GM12873 (cell line): ENCODE results near the gene DIDO1.

ENCODE experiments used
- CTCF ChIP-seq: IDR thresholded peaks from 2 replicates; pipeline ENCODE4 v1.5.1; 2012; ENCODE audit warnings: low read depth, mild to moderate bottlenecking, moderate library complexity, low read length, control low read depth; ENCODE audit not compliant: insufficient read depth; ENCODE audit errors: missing control alignments

The DIDO1 gene

GRCh38 chr20:62906647-62907375 is 19.5 kb downstream of the DIDO1 start:
- no peak for TF ChIP-seq CTCF

GRCh38 chr20:62906209-62906608 is 20.1 kb downstream of the DIDO1 start:
- TF ChIP-seq CTCF: no peak

- TF ChIP-seq CTCF: no peak
These were observed 20.7 kb downstream of the DIDO1 start for GRCh38 chr20:62905536-62906117.

GRCh38 chr20:62902926-62903615 is 23.2 kb downstream of the DIDO1 start:
- no peak for TF ChIP-seq CTCF

- TF ChIP-seq CTCF: no peak
These were observed 24.4 kb downstream of the DIDO1 start for GRCh38 chr20:62901891-62902290.

- TF ChIP-seq CTCF: peak; percentile 39
These were observed 25.4 kb downstream of the DIDO1 start for GRCh38 chr20:62900692-62901584.
